Activated naive CD4-positive, alpha-beta T cell treated with anti-CD3 and anti-CD28 coated beads, Interleukin-2, amount 50 U/mL, for 16 hours (primary cell): ENCODE data around the gene ASPSCR1.
A peak's percentile ranks its signal among the peaks of the same experiment; 100 is the strongest.
"Not testable (repeated sequence)": the region's sequence is repeated elsewhere in the genome, so short reads cannot be mapped to it uniquely, and the experiment has no call there.

Experiments used
- DNase-seq: peaks from one replicate; pipeline ENCODE4 v3.0.0-alpha.2; 2020

The ASPSCR1 gene

GRCh38 chr17:81960130-81960958 lies 17.1 kb upstream of the ASPSCR1 start:
- no peak for DNase-seq

- DNase-seq: no peak
Measured at GRCh38 chr17:81961087-81961511, 16.3 kb upstream of the ASPSCR1 start, which contains the start of gene NOTUM. Gene NOTUM (minus strand): TSS chr17:81961187. CDS start chr17:81960909, 278 bp downstream.

GRCh38 chr17:81961521-81962498 lies 15.6 kb upstream of the ASPSCR1 start:
- no peak for DNase-seq

GRCh38 chr17:81962499-81963441 lies 14.7 kb upstream of the ASPSCR1 start:
- DNase-seq: no peak

GRCh38 chr17:81964081-81964849 lies 13.2 kb upstream of the ASPSCR1 start:
- no peak for DNase-seq

GRCh38 chr17:81966343-81967243 lies 10.8 kb upstream of the ASPSCR1 start:
- no peak for DNase-seq

GRCh38 chr17:81967244-81967532 lies 10.2 kb upstream of the ASPSCR1 start:
- DNase-seq: no peak

GRCh38 chr17:81967533-81968395 lies 9.7 kb upstream of the ASPSCR1 start:
- DNase-seq: peak; percentile 91

GRCh38 chr17:81968396-81968745 lies 9.1 kb upstream of the ASPSCR1 start:
- DNase-seq: no peak

GRCh38 chr17:81968850-81969812 lies 8.3 kb upstream of the ASPSCR1 start:
- no peak for DNase-seq

GRCh38 chr17:81973432-81973831 lies 4.0 kb upstream of the ASPSCR1 start:
- no peak for DNase-seq

GRCh38 chr17:81976332-81977210 lies 858 bp upstream of the ASPSCR1 start:
- DNase-seq: peak; percentile 47

GRCh38 chr17:81978524-81979298 lies 1.3 kb downstream of the ASPSCR1 start:
- no peak for DNase-seq

GRCh38 chr17:81980122-81980521 lies 2.7 kb downstream of the ASPSCR1 start:
- no peak for DNase-seq

GRCh38 chr17:81980707-81981343 lies 3.4 kb downstream of the ASPSCR1 start:
- no peak for DNase-seq

GRCh38 chr17:81981511-81981910 lies 4.1 kb downstream of the ASPSCR1 start:
- DNase-seq: not testable (repeated sequence)
